ENCODE results near the gene TCF12.

DNA sequence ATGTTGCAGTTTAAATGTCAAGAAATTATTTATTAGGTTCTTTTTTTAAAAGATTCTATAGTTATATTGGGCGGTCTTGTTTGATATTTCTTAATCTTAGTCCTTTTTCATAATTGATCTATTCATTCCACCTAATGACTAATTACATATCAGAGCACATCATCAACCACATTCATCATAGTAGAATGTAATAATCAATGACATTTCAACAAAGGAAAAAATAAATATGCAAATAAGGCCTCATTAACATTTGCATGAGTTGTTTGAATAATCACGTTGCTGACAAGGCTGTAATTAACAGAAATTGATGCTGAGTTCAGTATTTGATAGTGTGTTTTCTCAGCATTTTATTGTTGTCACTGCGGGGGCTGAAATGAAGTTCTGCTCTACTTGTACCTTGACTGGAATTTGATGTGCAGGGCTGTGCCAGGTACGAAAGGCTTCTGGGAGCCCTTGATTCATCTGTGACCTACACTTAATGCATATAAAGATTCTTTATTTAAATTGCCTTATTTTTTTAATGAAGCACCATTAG lies 215.7 kb downstream of the TCF12 start:
- no peak for TF ChIP-seq CTCF (IDR thresholded peaks at IDR 0.05)
- TF ChIP-seq POLR2AphosphoS5 (IDR thresholded peaks at IDR 0.05; ENCODE audit: insufficient read depth in 1 of 2, low read depth in 1 of 2): no peak
- TF ChIP-seq POLR2A (IDR thresholded peaks at IDR 0.05): no peak
